HCT116 (cell line): ENCODE data around the gene PCP4. TPM values are rescaled to one million over a fixed set of nuclear protein-coding genes. Genes with fewer than 3 reads are reported as not detected.

Experiments used
- ATAC-seq: fragments of 200-7000 bp; cut with Tn5 transposase; 2 replicates; pipeline ENCODE4 v1.9.1; 2020; ENCODE audit warnings: mild to moderate bottlenecking, moderate library complexity
- BruUV-seq: library from RNA; stranded (reverse); fragments of 400-500 nt; replicated peaks from 2 replicates; lab custom pipeline; 2021; lab: Mats Ljungman, UMichigan
- CTCF ChIA-PET: fragments of 300-600 bp; sonication (Branson Sonifier 250); formaldehyde crosslinking; loops from one replicate; lab custom pipeline; 2021; ENCODE audit warnings: antibody characterized with exemption; lab: Charles Lee
- POLR2A ChIA-PET: fragments of 300-600, 350-600 bp; sonication (Branson Sonifier 250); formaldehyde crosslinking; loops from one replicate; lab custom pipeline; 2021; ENCODE audit warnings: antibody characterized with exemption; lab: Charles Lee
- RAD21 ChIA-PET, 2 experiments: fragments of 300-600 bp; sonication (Branson Sonifier 250); formaldehyde crosslinking; loops; one replicate each; lab custom pipeline; 2023; ENCODE audit warnings: low total read pairs in 2 of 2; ENCODE audit not compliant: uncharacterized antibody in 2 of 2, unreplicated experiment in 2 of 2, low non-redundant PET in 1 of 2; lab: Charles Lee
- DNase-seq: peaks from one replicate; pipeline ENCODE4 v3.0.0-alpha.2; 2010; ENCODE audit warnings: low read depth, low spot score
- H2AFZ ChIP-seq: fragments of 200-600 bp; shearing (Covaris generic), sonication (generic); 2 replicates; pipeline ENCODE4 v1.6.1; 2017; ENCODE audit warnings: low read depth, mixed run types, mixed read lengths, antibody characterized with exemption, low read length; ENCODE audit not compliant: poor library complexity, severe bottlenecking
- H3K27ac ChIP-seq: 2 replicates; pipeline ENCODE4 v1.5.1; 2012; ENCODE audit warnings: low read depth, low read length
- H3K27me3 ChIP-seq: fragments of 200-600 bp; sonication (generic); 2 replicates; pipeline ENCODE4 v1.6.1; 2016; ENCODE audit warnings: mixed run types, low read length, mixed read lengths; ENCODE audit not compliant: insufficient read depth
- H3K36me3 ChIP-seq, 2 experiments: fragments of 200-500 bp in 1 of 2; fragments of 200-600 bp in 1 of 2; sonication (Bioruptor generic) in 1 of 2; sonication (generic) in 1 of 2; 2 replicates each; pipeline versions ENCODE4 v1.5.1 to v1.6.1; 2014 to 2016; ENCODE audit warnings: low read length in 2 of 2, inconsistent platforms in 1 of 2, mixed read lengths in 1 of 2, mixed run types in 1 of 2; ENCODE audit not compliant: insufficient read depth in 2 of 2, control insufficient read depth in 1 of 2
- H3K4me1 ChIP-seq, 2 experiments: fragments of 200-600 bp in 1 of 2; sonication (generic) in 1 of 2; 2 replicates each; pipeline versions ENCODE4 v1.5.1 to v1.6.1; 2012 to 2017; ENCODE audit warnings: low read length in 2 of 2, inconsistent platforms in 1 of 2, mild to moderate bottlenecking in 1 of 2, mixed read lengths in 1 of 2, mixed run types in 1 of 2, moderate library complexity in 1 of 2; ENCODE audit not compliant: insufficient read depth in 2 of 2, control insufficient read depth in 1 of 2
- H3K4me2 ChIP-seq: fragments of 200-600 bp; sonication (generic); 2 replicates; pipeline ENCODE4 v1.6.1; 2017; ENCODE audit warnings: mixed run types, low read length, mixed read lengths
- H3K4me3 ChIP-seq, 2 experiments: fragments of 200-600 bp in 1 of 2; sonication (generic) in 1 of 2; replicated peaks in 1 of 2; 2 replicates each; pipeline ENCODE4 v1.5.1; 2011 to 2016; ENCODE audit warnings: low read length in 2 of 2, control low read depth in 1 of 2, low read depth in 1 of 2, mild to moderate bottlenecking in 1 of 2, mixed read lengths in 1 of 2, mixed run types in 1 of 2
- H3K79me2 ChIP-seq: fragments of 200-600 bp; sonication (generic); 2 replicates; pipeline ENCODE4 v1.6.1; 2017; ENCODE audit warnings: mild to moderate bottlenecking, mixed run types, low read length, moderate library complexity, mixed read lengths; ENCODE audit not compliant: insufficient read depth
- H3K9ac ChIP-seq: fragments of 200-600 bp; sonication (generic); 2 replicates; pipeline ENCODE4 v1.6.1; 2016; ENCODE audit warnings: low read length, mixed read lengths
- H3K9me2 ChIP-seq: fragments of 200-600 bp; sonication (generic), shearing (Covaris generic); 2 replicates; pipeline ENCODE4 v1.6.1; 2017; ENCODE audit warnings: mixed run types, mild to moderate bottlenecking, moderate library complexity; ENCODE audit not compliant: insufficient read depth
- H3K9me3 ChIP-seq, 2 experiments: fragments of 200-500 bp in 1 of 2; fragments of 200-600 bp in 1 of 2; sonication (Bioruptor generic) in 1 of 2; sonication (generic) in 1 of 2; 2 replicates each; pipeline ENCODE4 v1.6.1; 2014 to 2017; ENCODE audit warnings: low read length in 2 of 2, mixed read lengths in 2 of 2, inconsistent platforms in 1 of 2, low read depth in 1 of 2, mild to moderate bottlenecking in 1 of 2, mixed run types in 1 of 2, moderate library complexity in 1 of 2; ENCODE audit not compliant: control insufficient read depth in 1 of 2, insufficient read depth in 1 of 2
- H4K20me1 ChIP-seq: fragments of 200-600 bp; sonication (generic), shearing (Covaris generic); 2 replicates; pipeline ENCODE4 v1.6.1; 2017; ENCODE audit warnings: mixed run types, mild to moderate bottlenecking, moderate library complexity; ENCODE audit not compliant: insufficient read depth
- ATF3 ChIP-seq: IDR thresholded peaks from 2 replicates; pipeline ENCODE4 v1.6.1; 2012
- CBX3 ChIP-seq: IDR thresholded peaks from 2 replicates; pipeline ENCODE4 v1.6.1; 2012; ENCODE audit warnings: low read depth
- EGR1 ChIP-seq: IDR thresholded peaks from 2 replicates; pipeline ENCODE4 v1.6.1; 2012; ENCODE audit warnings: low read depth
- ELF1 ChIP-seq: IDR thresholded peaks from 2 replicates; pipeline ENCODE4 v1.6.1; 2012; ENCODE audit warnings: low read depth, borderline replicate concordance
- EZH2phosphoT487 ChIP-seq: fragments of 200-600 bp; IDR thresholded peaks from 2 replicates; pipeline ENCODE4 v1.6.1; 2018; ENCODE audit warnings: antibody characterized with exemption, borderline replicate concordance
- FOSL1 ChIP-seq: IDR thresholded peaks from 2 replicates; pipeline ENCODE4 v1.6.1; 2012; ENCODE audit warnings: low read depth
- MAX ChIP-seq: IDR thresholded peaks from 2 replicates; pipeline ENCODE4 v1.6.1; 2012
- RAD21 ChIP-seq: IDR thresholded peaks from 2 replicates; pipeline ENCODE4 v1.6.1; 2012; ENCODE audit warnings: low read depth, mild to moderate bottlenecking
- SIN3A ChIP-seq: IDR thresholded peaks from 2 replicates; pipeline ENCODE4 v1.6.1; 2012; ENCODE audit warnings: low read depth
- SRF ChIP-seq: IDR thresholded peaks from 2 replicates; pipeline ENCODE4 v1.6.1; 2012; ENCODE audit warnings: low read depth
- YY1 ChIP-seq: IDR thresholded peaks from 2 replicates; pipeline ENCODE4 v1.6.1; 2011; ENCODE audit warnings: low read length, low read depth, moderate library complexity, mild to moderate bottlenecking; ENCODE audit not compliant: insufficient replicate concordance; ENCODE audit errors: extremely low read depth
- ZNF274 ChIP-seq: fragments of 200-500 bp; sonication (Bioruptor generic); IDR thresholded peaks from 2 replicates; pipeline ENCODE4 v1.6.1; 2014; ENCODE audit warnings: mild to moderate bottlenecking, low read depth, low read length, inconsistent platforms
- intact Hi-C: fragments of 100-400 bp; cut with micrococcal nuclease; formaldehyde crosslinking; loops from 2 replicates; pipeline ENCODE4 v1.10.0; 2022
- total RNA-seq: library from RNA; stranded (reverse); gene quantifications from one replicate; pipeline ENCODE4 v1.2.1, GENCODE V29; 2021; ENCODE audit not compliant: unreplicated experiment
- TF ChIP-seq, protein P1 (sequence below), 3 experiments: fragments of 200-600 bp in 1 of 3; sonication (generic) in 1 of 3; IDR thresholded peaks in 2 of 3; conservative IDR thresholded peaks in 1 of 3; 2 replicates each; pipeline ENCODE4 v1.5.1; 2012 to 2017; ENCODE audit warnings: low read depth in 2 of 3, low read length in 2 of 3, antibody characterized with exemption in 1 of 3, borderline replicate concordance in 1 of 3, control low read depth in 1 of 3, mild to moderate bottlenecking in 1 of 3, mixed read lengths in 1 of 3, mixed run types in 1 of 3, moderate library complexity in 1 of 3; ENCODE audit not compliant: insufficient read depth in 1 of 3
- TF ChIP-seq, protein P2 (sequence below): IDR thresholded peaks from 2 replicates; pipeline ENCODE4 v1.6.1; 2011; ENCODE audit warnings: mild to moderate bottlenecking, low read length, moderate library complexity; ENCODE audit not compliant: insufficient replicate concordance; ENCODE audit errors: extremely low read depth

The PCP4 gene
- total RNA-seq, 1 experiment from 2014 or later, result not detected

DNA sequence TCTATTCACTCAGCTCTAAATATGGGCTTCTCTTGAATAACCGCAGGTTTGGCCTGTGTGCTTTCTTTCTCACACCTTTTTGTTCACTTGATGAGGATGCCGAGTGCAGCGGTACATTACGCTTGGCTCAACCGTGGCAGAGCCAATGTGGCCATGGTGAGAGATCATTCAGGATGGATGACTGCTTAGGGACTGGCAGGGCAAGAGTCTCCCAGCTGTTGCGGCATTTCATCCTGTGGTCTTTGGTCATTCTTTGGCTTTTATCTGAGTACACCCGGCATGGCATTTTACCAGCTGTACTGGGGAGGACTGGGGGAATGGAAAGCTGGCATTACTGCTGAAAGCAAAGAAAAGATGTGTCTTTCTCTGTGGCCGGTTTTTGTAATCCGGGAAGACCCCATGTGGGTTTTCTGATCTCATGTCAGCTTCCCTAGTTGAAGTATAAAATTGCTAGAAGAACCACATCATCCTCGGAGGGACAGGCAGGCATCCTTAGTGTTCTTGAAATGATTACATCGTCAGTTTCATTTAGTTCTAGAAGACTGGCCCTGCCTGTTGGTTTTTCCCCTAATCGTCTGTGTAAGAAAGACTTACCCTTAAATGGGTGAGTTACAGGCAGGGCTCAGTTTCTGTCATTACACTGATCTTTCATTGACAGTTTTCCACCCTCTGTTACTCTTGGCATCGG, 15.1 kb downstream of the PCP4 start:
- Histone ChIP-seq H3K9ac (no peak overlapping the region), H3K4me1 (no peaks in the 10 kb centered on the region), H4K20me1 (no peaks in the 10 kb centered on the region), H3K27ac (no peak overlapping the region), H3K9me3 (no peaks in the 10 kb centered on the region), H3K4me3 (no peak overlapping the region), H3K27me3 (no peaks in the 10 kb centered on the region; the same call in 1 of the 2 replicates), H3K4me2 (no peak overlapping the region), H2AFZ (no peak overlapping the region), H3K79me2 (no peaks in the 10 kb centered on the region), H3K36me3 (no peaks in the 10 kb centered on the region), H3K9me2 (no peaks in the 10 kb centered on the region)
- TF ChIP-seq, protein P1, sequence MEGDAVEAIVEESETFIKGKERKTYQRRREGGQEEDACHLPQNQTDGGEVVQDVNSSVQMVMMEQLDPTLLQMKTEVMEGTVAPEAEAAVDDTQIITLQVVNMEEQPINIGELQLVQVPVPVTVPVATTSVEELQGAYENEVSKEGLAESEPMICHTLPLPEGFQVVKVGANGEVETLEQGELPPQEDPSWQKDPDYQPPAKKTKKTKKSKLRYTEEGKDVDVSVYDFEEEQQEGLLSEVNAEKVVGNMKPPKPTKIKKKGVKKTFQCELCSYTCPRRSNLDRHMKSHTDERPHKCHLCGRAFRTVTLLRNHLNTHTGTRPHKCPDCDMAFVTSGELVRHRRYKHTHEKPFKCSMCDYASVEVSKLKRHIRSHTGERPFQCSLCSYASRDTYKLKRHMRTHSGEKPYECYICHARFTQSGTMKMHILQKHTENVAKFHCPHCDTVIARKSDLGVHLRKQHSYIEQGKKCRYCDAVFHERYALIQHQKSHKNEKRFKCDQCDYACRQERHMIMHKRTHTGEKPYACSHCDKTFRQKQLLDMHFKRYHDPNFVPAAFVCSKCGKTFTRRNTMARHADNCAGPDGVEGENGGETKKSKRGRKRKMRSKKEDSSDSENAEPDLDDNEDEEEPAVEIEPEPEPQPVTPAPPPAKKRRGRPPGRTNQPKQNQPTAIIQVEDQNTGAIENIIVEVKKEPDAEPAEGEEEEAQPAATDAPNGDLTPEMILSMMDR (IDR thresholded peaks at IDR 0.05 in 2 of 3, conservative IDR thresholded peaks at IDR 0.05 in 1 of 3; ENCODE audit: borderline replicate concordance in 1 of 3, insufficient read depth in 1 of 3, low read depth in 2 of 3, low read length in 2 of 3), result no peak
- no peak for TF ChIP-seq SRF
- TF ChIP-seq FOSL1, result no peak
- no peak for TF ChIP-seq MAX
- TF ChIP-seq SIN3A, result no peak
- no peak for TF ChIP-seq ZNF274
- TF ChIP-seq RAD21, result no peak
- TF ChIP-seq YY1, result no peak
- TF ChIP-seq, protein P2, sequence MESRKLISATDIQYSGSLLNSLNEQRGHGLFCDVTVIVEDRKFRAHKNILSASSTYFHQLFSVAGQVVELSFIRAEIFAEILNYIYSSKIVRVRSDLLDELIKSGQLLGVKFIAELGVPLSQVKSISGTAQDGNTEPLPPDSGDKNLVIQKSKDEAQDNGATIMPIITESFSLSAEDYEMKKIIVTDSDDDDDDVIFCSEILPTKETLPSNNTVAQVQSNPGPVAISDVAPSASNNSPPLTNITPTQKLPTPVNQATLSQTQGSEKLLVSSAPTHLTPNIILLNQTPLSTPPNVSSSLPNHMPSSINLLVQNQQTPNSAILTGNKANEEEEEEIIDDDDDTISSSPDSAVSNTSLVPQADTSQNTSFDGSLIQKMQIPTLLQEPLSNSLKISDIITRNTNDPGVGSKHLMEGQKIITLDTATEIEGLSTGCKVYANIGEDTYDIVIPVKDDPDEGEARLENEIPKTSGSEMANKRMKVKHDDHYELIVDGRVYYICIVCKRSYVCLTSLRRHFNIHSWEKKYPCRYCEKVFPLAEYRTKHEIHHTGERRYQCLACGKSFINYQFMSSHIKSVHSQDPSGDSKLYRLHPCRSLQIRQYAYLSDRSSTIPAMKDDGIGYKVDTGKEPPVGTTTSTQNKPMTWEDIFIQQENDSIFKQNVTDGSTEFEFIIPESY, result no peak
- no peak for TF ChIP-seq EGR1
- TF ChIP-seq CBX3, result no peak
- no peak for TF ChIP-seq ELF1
- no peak for TF ChIP-seq EZH2phosphoT487
- TF ChIP-seq ATF3, result no peak
- no TSS peak for BruUV-seq
- ATAC-seq (no peak), DNase-seq (no peak)
- intact Hi-C loops, result no loop called here
- ChIA-PET POLR2A (no interaction called here), CTCF (no interaction called here), RAD21 (no interaction called here)
